ENCODE results near the gene FAM168A. TPM values are rescaled to one million over a fixed set of nuclear protein-coding genes. Genes with fewer than 3 reads are reported as not detected.

Gene FAM168A
- polyA plus RNA-seq, 4 donors = 5.4 to 18.8 (median 9.9) TPM

- FAIRE-seq (no peak), DNase-seq (no peak)
- Histone ChIP-seq H3K27me3 (ENCODE audit: control insufficient read depth in 3 of 3, insufficient read depth in 3 of 3, low read length in 3 of 3) (no peaks in the 10 kb centered on the region), H3K36me3 (ENCODE audit: control insufficient read depth in 3 of 3, insufficient read depth in 2 of 3, low read depth in 1 of 3, low read length in 3 of 3) (peaks cover 0 to 94% (median 0%) of the 10 kb centered on the region in 3 donors), H3K4me3 (ENCODE audit: low read depth in 1 of 3, low read length in 3 of 3) (no peak overlapping the region), H3K4me1 (ENCODE audit: control insufficient read depth in 3 of 3, insufficient read depth in 2 of 3, low read depth in 1 of 3, low read length in 2 of 3) (no peaks in the 10 kb centered on the region), H3K27ac (ENCODE audit: low read depth in 1 of 3, low read length in 2 of 3) (no peak overlapping the region), H3K9me3 (ENCODE audit: control insufficient read depth in 2 of 2, insufficient read depth in 1 of 2, low read depth in 1 of 2, low read length in 1 of 2) (no peaks in the 10 kb centered on the region)
- WGBS, 3 donors = 86 to 90% (median 88%) methylated on average over 18 to 19 of the region's 19 CpGs
Observed at GRCh38 chr11:73359930-73360742, 237.8 kb downstream of the FAM168A start.

DNA sequence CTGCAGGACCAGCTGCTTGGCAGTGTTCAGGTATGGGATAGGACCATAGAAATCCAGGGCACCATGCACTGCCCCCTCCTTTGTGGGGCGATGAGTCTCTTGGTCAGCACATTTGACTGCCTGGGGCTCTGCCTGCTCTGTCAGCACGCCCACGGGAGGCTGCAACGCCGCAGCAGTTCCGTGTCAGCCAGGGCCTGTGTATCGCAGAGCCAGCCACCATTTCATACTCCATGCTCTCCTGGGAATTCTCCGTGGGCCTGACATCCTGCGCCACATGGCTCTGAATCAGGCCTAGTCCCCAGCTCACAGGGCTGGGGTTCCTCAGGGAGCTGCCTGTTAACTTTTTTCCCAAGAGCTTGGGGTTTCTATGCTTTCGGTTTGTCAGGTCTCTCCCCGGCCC lies 238.6 kb downstream of the FAM168A start:
- Histone ChIP-seq H3K4me3 (ENCODE audit: low read depth in 1 of 3, low read length in 3 of 3) (no peak overlapping the region), H3K27ac (ENCODE audit: low read depth in 1 of 3, low read length in 2 of 3) (no peak overlapping the region), H3K4me1 (ENCODE audit: control insufficient read depth in 3 of 3, insufficient read depth in 2 of 3, low read depth in 1 of 3, low read length in 2 of 3) (no peaks in the 10 kb centered on the region), H3K9me3 (ENCODE audit: control insufficient read depth in 2 of 2, insufficient read depth in 1 of 2, low read depth in 1 of 2, low read length in 1 of 2) (no peaks in the 10 kb centered on the region), H3K36me3 (ENCODE audit: control insufficient read depth in 3 of 3, insufficient read depth in 2 of 3, low read depth in 1 of 3, low read length in 3 of 3) (peaks cover 0 to 92% (median 0%) of the 10 kb centered on the region in 3 donors), H3K27me3 (ENCODE audit: control insufficient read depth in 3 of 3, insufficient read depth in 3 of 3, low read length in 3 of 3) (no peaks in the 10 kb centered on the region)
- DNase-seq (no peak), FAIRE-seq (no peak)
- 78 to 93% (median 87%) methylated on average over 11 of the region's 11 CpGs for WGBS, 3 donors

GRCh38 chr11:73358071-73358470 lies 239.8 kb downstream of the FAM168A start:
- H3K27me3 ChIP-seq (ENCODE audit: control insufficient read depth in 3 of 3, insufficient read depth in 3 of 3, low read length in 3 of 3) = no peaks in the 10 kb centered on the region
- FAIRE-seq = no peak
- H3K4me1 ChIP-seq (ENCODE audit: control insufficient read depth in 3 of 3, insufficient read depth in 2 of 3, low read depth in 1 of 3, low read length in 2 of 3) = no peaks in the 10 kb centered on the region
- no peaks in the 10 kb centered on the region for H3K9me3 ChIP-seq (ENCODE audit: control insufficient read depth in 2 of 2, insufficient read depth in 1 of 2, low read depth in 1 of 2, low read length in 1 of 2)
- DNase-seq = no peak
- no peak overlapping the region for H3K4me3 ChIP-seq (ENCODE audit: low read depth in 1 of 3, low read length in 3 of 3)
- H3K27ac ChIP-seq (ENCODE audit: low read depth in 1 of 3, low read length in 2 of 3) = no peak overlapping the region
- H3K36me3 ChIP-seq (ENCODE audit: control insufficient read depth in 3 of 3, insufficient read depth in 2 of 3, low read depth in 1 of 3, low read length in 3 of 3) = peaks cover 0 to 89% (median 0%) of the 10 kb centered on the region in 3 donors
- 76 to 81% (median 80%) methylated on average over 5 of the region's 5 CpGs for WGBS, 3 donors

- no peaks in the 10 kb centered on the region for H3K4me1 ChIP-seq (ENCODE audit: control insufficient read depth in 3 of 3, insufficient read depth in 2 of 3, low read depth in 1 of 3, low read length in 2 of 3)
- no peaks in the 10 kb centered on the region for H3K9me3 ChIP-seq (ENCODE audit: control insufficient read depth in 2 of 2, insufficient read depth in 1 of 2, low read depth in 1 of 2, low read length in 1 of 2)
- H3K4me3 ChIP-seq (ENCODE audit: low read depth in 1 of 3, low read length in 3 of 3) = no peak overlapping the region
- H3K27ac ChIP-seq (ENCODE audit: low read depth in 1 of 3, low read length in 2 of 3) = peak overlapping the region in 1 of 3 donors; percentile 28
- DNase-seq = no peak
- no peak for FAIRE-seq
- no peaks in the 10 kb centered on the region for H3K27me3 ChIP-seq (ENCODE audit: control insufficient read depth in 3 of 3, insufficient read depth in 3 of 3, low read length in 3 of 3)
- WGBS, 3 donors = 90 to 91% (median 91%) methylated on average over 22 of the region's 22 CpGs
- peaks cover 0 to 88% (median 0%) of the 10 kb centered on the region in 3 donors for H3K36me3 ChIP-seq (ENCODE audit: control insufficient read depth in 3 of 3, insufficient read depth in 2 of 3, low read depth in 1 of 3, low read length in 3 of 3)
Observed at GRCh38 chr11:73356979-73357860, 240.7 kb downstream of the FAM168A start.

- 85 to 88% (median 87%) methylated on average over 4 of the region's 4 CpGs for WGBS, 3 donors
- H3K9me3 ChIP-seq (ENCODE audit: control insufficient read depth in 2 of 2, insufficient read depth in 1 of 2, low read depth in 1 of 2, low read length in 1 of 2) = no peaks in the 10 kb centered on the region
- H3K36me3 ChIP-seq (ENCODE audit: control insufficient read depth in 3 of 3, insufficient read depth in 2 of 3, low read depth in 1 of 3, low read length in 3 of 3) = peaks cover 0 to 80% (median 0%) of the 10 kb centered on the region in 3 donors
- no peaks in the 10 kb centered on the region for H3K4me1 ChIP-seq (ENCODE audit: control insufficient read depth in 3 of 3, insufficient read depth in 2 of 3, low read depth in 1 of 3, low read length in 2 of 3)
- H3K27me3 ChIP-seq (ENCODE audit: control insufficient read depth in 3 of 3, insufficient read depth in 3 of 3, low read length in 3 of 3) = no peaks in the 10 kb centered on the region
- DNase-seq (no peak), FAIRE-seq (no peak)
- no peak overlapping the region for H3K27ac ChIP-seq (ENCODE audit: low read depth in 1 of 3, low read length in 2 of 3)
- no peak overlapping the region for H3K4me3 ChIP-seq (ENCODE audit: low read depth in 1 of 3, low read length in 3 of 3)
Observed at GRCh38 chr11:73355109-73355508, 242.8 kb downstream of the FAM168A start.

- FAIRE-seq (no peak), DNase-seq (no peak)
- Histone ChIP-seq H3K27me3 (ENCODE audit: control insufficient read depth in 3 of 3, insufficient read depth in 3 of 3, low read length in 3 of 3) (no peaks in the 10 kb centered on the region), H3K4me1 (ENCODE audit: control insufficient read depth in 3 of 3, insufficient read depth in 2 of 3, low read depth in 1 of 3, low read length in 2 of 3) (no peaks in the 10 kb centered on the region), H3K27ac (ENCODE audit: low read depth in 1 of 3, low read length in 2 of 3) (no peak overlapping the region), H3K4me3 (ENCODE audit: low read depth in 1 of 3, low read length in 3 of 3) (no peak overlapping the region), H3K9me3 (ENCODE audit: control insufficient read depth in 2 of 2, insufficient read depth in 1 of 2, low read depth in 1 of 2, low read length in 1 of 2) (no peaks in the 10 kb centered on the region), H3K36me3 (ENCODE audit: control insufficient read depth in 3 of 3, insufficient read depth in 2 of 3, low read depth in 1 of 3, low read length in 3 of 3) (peaks cover 0 to 76% (median 0%) of the 10 kb centered on the region in 3 donors)
- 81 to 89% (median 84%) methylated on average over 4 of the region's 4 CpGs for WGBS, 3 donors
Observed at GRCh38 chr11:73353422-73353821, 244.5 kb downstream of the FAM168A start.

GRCh38 chr11:73350908-73351636 lies 246.8 kb downstream of the FAM168A start:
- Histone ChIP-seq H3K4me3 (ENCODE audit: low read depth in 1 of 3, low read length in 3 of 3) (no peak overlapping the region), H3K27me3 (ENCODE audit: control insufficient read depth in 3 of 3, insufficient read depth in 3 of 3, low read length in 3 of 3) (no peaks in the 10 kb centered on the region), H3K9me3 (ENCODE audit: control insufficient read depth in 2 of 2, insufficient read depth in 1 of 2, low read depth in 1 of 2, low read length in 1 of 2) (no peaks in the 10 kb centered on the region), H3K36me3 (ENCODE audit: control insufficient read depth in 3 of 3, insufficient read depth in 2 of 3, low read depth in 1 of 3, low read length in 3 of 3) (peaks cover 0 to 75% (median 0%) of the 10 kb centered on the region in 3 donors), H3K27ac (ENCODE audit: low read depth in 1 of 3, low read length in 2 of 3) (no peak overlapping the region), H3K4me1 (ENCODE audit: control insufficient read depth in 3 of 3, insufficient read depth in 2 of 3, low read depth in 1 of 3, low read length in 2 of 3) (no peaks in the 10 kb centered on the region)
- FAIRE-seq (no peak), DNase-seq (peak; percentile 60 to 79)
- 16 to 26% (median 21%) methylated on average over 16 of the region's 16 CpGs for WGBS, 3 donors

Measured in small intestine (tissue), 7 donors.